HepG2 (cell line): ENCODE data around the gene HPS4. TPM values are rescaled to one million over a fixed set of nuclear protein-coding genes. Genes with fewer than 3 reads are reported as not detected.

ENCODE experiments used
- BRD4 ChIP-seq: sonication (generic); formaldehyde crosslinking; IDR thresholded peaks from 2 replicates; pipeline ENCODE4 v1.4.0; 2020; ENCODE audit warnings: missing genetic modification reagents
- FIP1L1 ChIP-seq: fragments of 200-400 bp; formaldehyde crosslinking; IDR thresholded peaks from 2 replicates; pipeline ENCODE4 v1.6.1; 2018; ENCODE audit warnings: low read depth, mild to moderate bottlenecking, low read length, moderate library complexity, borderline replicate concordance; ENCODE audit not compliant: insufficient read depth
- HDAC1 ChIP-seq: sonication (generic); formaldehyde crosslinking; IDR thresholded peaks from 2 replicates; pipeline ENCODE4 v1.5.1; 2020; ENCODE audit warnings: mild to moderate bottlenecking, missing genetic modification reagents
- HNRNPLL ChIP-seq: fragments of 200-400 bp; formaldehyde crosslinking; IDR thresholded peaks from 2 replicates; pipeline ENCODE4 v1.6.1; 2017; ENCODE audit warnings: mild to moderate bottlenecking, low read depth, low read length; ENCODE audit not compliant: poor library complexity, severe bottlenecking
- KLF11 ChIP-seq: IDR thresholded peaks from 2 replicates; pipeline ENCODE4 v1.6.1; 2016; ENCODE audit warnings: missing compliant biosample characterization
- KLF16 ChIP-seq, 2 experiments: sonication (generic) in 1 of 2; formaldehyde crosslinking in 1 of 2; IDR thresholded peaks; 2 replicates each; pipeline versions ENCODE4 v1.6.1 to v1.8.0; 2016 to 2023; ENCODE audit warnings: missing genetic modification reagents in 2 of 2, missing compliant biosample characterization in 1 of 2
- MEF2D ChIP-seq: sonication (generic); formaldehyde crosslinking; IDR thresholded peaks from 2 replicates; pipeline ENCODE4 v1.5.1; 2020; ENCODE audit warnings: mild to moderate bottlenecking, missing genetic modification reagents
- MIXL1 ChIP-seq: IDR thresholded peaks from 2 replicates; pipeline ENCODE4 v1.6.1; 2016
- MLX ChIP-seq: IDR thresholded peaks from 2 replicates; pipeline ENCODE4 v1.6.1; 2016
- MTF2 ChIP-seq: sonication (generic); formaldehyde crosslinking; IDR thresholded peaks from 2 replicates; pipeline ENCODE4 v1.5.0; 2020; ENCODE audit warnings: missing genetic modification reagents, borderline replicate concordance
- NR2F6 ChIP-seq, 2 experiments: IDR thresholded peaks; 2 replicates each; pipeline ENCODE4 v1.6.1; 2016; ENCODE audit warnings: antibody characterized with exemption in 1 of 2, mild to moderate bottlenecking in 1 of 2
- RAD51 ChIP-seq: fragments of 450-650 bp; IDR thresholded peaks from 2 replicates; pipeline ENCODE4 v1.6.1; 2016; ENCODE audit warnings: borderline replicate concordance
- RBFOX2 ChIP-seq: fragments of 200-400 bp; formaldehyde crosslinking; IDR thresholded peaks from 2 replicates; pipeline ENCODE4 v1.6.1; 2017; ENCODE audit warnings: low read depth, mild to moderate bottlenecking, low read length
- SMARCC2 ChIP-seq: fragments of 450-650 bp; IDR thresholded peaks from 2 replicates; pipeline ENCODE4 v1.6.1; 2017; ENCODE audit warnings: antibody characterized with exemption, mild to moderate bottlenecking
- SNAI1 ChIP-seq: sonication (generic); formaldehyde crosslinking; IDR thresholded peaks from 2 replicates; pipeline ENCODE4 v1.5.0; 2020; ENCODE audit warnings: mild to moderate bottlenecking, missing genetic modification reagents, borderline replicate concordance
- SP140L ChIP-seq: sonication (generic); formaldehyde crosslinking; IDR thresholded peaks from 2 replicates; pipeline ENCODE4 v1.4.0; 2020; ENCODE audit warnings: missing genetic modification reagents, borderline replicate concordance
- TEAD2 ChIP-seq: sonication (generic); formaldehyde crosslinking; IDR thresholded peaks from 2 replicates; pipeline ENCODE4 v1.9.0; 2021; ENCODE audit warnings: missing genetic modification reagents
- ZFY ChIP-seq: sonication (generic); formaldehyde crosslinking; IDR thresholded peaks from 2 replicates; pipeline ENCODE4 v1.4.0; 2020; ENCODE audit warnings: missing genetic modification reagents
- ZIK1 ChIP-seq: sonication (generic); formaldehyde crosslinking; IDR thresholded peaks from 2 replicates; pipeline ENCODE4 v1.5.0; 2020; ENCODE audit warnings: mild to moderate bottlenecking, low read depth, missing genetic modification reagents, borderline replicate concordance
- ZNF263 ChIP-seq: sonication (generic); formaldehyde crosslinking; IDR thresholded peaks from 2 replicates; pipeline ENCODE4 v1.4.0; 2020; ENCODE audit warnings: missing genetic modification reagents
- ZNF329 ChIP-seq: sonication (generic); formaldehyde crosslinking; IDR thresholded peaks from 2 replicates; pipeline ENCODE4 v1.9.0; 2021; ENCODE audit warnings: low read depth, mild to moderate bottlenecking, missing genetic modification reagents
- ZNF7 ChIP-seq: IDR thresholded peaks from 2 replicates; pipeline ENCODE4 v1.6.1; 2016; ENCODE audit warnings: missing biosample characterization, missing genetic modification reagents
- polyA plus RNA-seq, 8 experiments: library from polyadenylated mRNA; depleted of rRNA in 3 of 8; stranded (reverse) in 7 of 8; unstranded in 1 of 8; fragments of >200 nt; fragmentation: Illumina TruSeq in 4 of 8; extraction: Trizol in 4 of 8; gene quantifications; 2 replicates each; pipeline versions ENCODE4 v1.2.1 to v1.2.3, GENCODE V29; 2011 to 2016; ENCODE audit warnings: low read depth in 4 of 8, missing spikeins in 1 of 8, mixed read lengths in 1 of 8; ENCODE audit not compliant: insufficient read depth in 1 of 8
- total RNA-seq, 5 experiments: library from RNA; depleted of rRNA; stranded (reverse); fragments of >200 nt; fragmentation: Illumina TruSeq; extraction: Trizol; gene quantifications; 2 replicates each; pipeline ENCODE4 v1.2.3, GENCODE V29; 2016; ENCODE audit warnings: low read depth in 1 of 5
- TF ChIP-seq, protein P1 (sequence below): sonication (generic); formaldehyde crosslinking; IDR thresholded peaks from 2 replicates; pipeline ENCODE4 v1.4.0; 2020; ENCODE audit warnings: missing genetic modification reagents, borderline replicate concordance
- TF ChIP-seq, protein P2 (sequence below): sonication (generic); formaldehyde crosslinking; conservative IDR thresholded peaks from 2 replicates; pipeline ENCODE4 v1.4.0; 2020; ENCODE audit warnings: missing genetic modification reagents

HPS4 gene
- total and polyA plus RNA-seq, 2 of the 13 experiments (the other 11 are each of a cell fraction or from before 2014, with no cell fraction given): 27.4 to 34.0 TPM

- TF ChIP-seq ZIK1 (CRISPR knock-in tag) (no peak), SNAI1 (CRISPR knock-in tag) (no peak), ZNF7 (no peak), ZNF263 (CRISPR knock-in tag) (no peak), RBFOX2 (peak; percentile 60; the same call in 1 of the 2 replicates), MLX (CRISPR knock-in tag) (no peak), KLF11 (CRISPR knock-in tag) (no peak), TEAD2 (no peak), ZFY (peak; percentile 69), SP140L (no peak), ZNF329 (CRISPR knock-in tag) (no peak), HDAC1 (CRISPR knock-in tag) (peak; percentile 41; the same call in 1 of the 2 replicates), FIP1L1 (no peak), KLF16 (CRISPR knock-in tag; IDR thresholded peaks at IDR 0.05) (no peak), MIXL1 (CRISPR knock-in tag) (0 out of 2 replicates have a peak, but pooled peaks have one; percentile 37), SMARCC2 (no peak), MEF2D (CRISPR knock-in tag) (no peak), HNRNPLL (peak; percentile 92), RAD51 (no peak), MTF2 (CRISPR knock-in tag) (no peak), BRD4 (CRISPR knock-in tag) (0 out of 2 replicates have a peak, but pooled peaks have one; percentile 27), NR2F6 (IDR thresholded peaks at IDR 0.05) (no peak), NR2F6 (CRISPR knock-in tag; IDR thresholded peaks at IDR 0.05) (no peak)
- TF ChIP-seq, protein P1, sequence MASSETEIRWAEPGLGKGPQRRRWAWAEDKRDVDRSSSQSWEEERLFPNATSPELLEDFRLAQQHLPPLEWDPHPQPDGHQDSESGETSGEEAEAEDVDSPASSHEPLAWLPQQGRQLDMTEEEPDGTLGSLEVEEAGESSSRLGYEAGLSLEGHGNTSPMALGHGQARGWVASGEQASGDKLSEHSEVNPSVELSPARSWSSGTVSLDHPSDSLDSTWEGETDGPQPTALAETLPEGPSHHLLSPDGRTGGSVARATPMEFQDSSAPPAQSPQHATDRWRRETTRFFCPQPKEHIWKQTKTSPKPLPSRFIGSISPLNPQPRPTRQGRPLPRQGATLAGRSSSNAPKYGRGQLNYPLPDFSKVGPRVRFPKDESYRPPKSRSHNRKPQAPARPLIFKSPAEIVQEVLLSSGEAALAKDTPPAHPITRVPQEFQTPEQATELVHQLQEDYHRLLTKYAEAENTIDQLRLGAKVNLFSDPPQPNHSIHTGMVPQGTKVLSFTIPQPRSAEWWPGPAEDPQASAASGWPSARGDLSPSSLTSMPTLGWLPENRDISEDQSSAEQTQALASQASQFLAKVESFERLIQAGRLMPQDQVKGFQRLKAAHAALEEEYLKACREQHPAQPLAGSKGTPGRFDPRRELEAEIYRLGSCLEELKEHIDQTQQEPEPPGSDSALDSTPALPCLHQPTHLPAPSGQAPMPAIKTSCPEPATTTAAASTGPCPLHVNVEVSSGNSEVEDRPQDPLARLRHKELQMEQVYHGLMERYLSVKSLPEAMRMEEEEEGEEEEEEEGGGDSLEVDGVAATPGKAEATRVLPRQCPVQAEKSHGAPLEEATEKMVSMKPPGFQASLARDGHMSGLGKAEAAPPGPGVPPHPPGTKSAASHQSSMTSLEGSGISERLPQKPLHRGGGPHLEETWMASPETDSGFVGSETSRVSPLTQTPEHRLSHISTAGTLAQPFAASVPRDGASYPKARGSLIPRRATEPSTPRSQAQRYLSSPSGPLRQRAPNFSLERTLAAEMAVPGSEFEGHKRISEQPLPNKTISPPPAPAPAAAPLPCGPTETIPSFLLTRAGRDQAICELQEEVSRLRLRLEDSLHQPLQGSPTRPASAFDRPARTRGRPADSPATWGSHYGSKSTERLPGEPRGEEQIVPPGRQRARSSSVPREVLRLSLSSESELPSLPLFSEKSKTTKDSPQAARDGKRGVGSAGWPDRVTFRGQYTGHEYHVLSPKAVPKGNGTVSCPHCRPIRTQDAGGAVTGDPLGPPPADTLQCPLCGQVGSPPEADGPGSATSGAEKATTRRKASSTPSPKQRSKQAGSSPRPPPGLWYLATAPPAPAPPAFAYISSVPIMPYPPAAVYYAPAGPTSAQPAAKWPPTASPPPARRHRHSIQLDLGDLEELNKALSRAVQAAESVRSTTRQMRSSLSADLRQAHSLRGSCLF (CRISPR knock-in tag): no peak
- TF ChIP-seq, protein P2, sequence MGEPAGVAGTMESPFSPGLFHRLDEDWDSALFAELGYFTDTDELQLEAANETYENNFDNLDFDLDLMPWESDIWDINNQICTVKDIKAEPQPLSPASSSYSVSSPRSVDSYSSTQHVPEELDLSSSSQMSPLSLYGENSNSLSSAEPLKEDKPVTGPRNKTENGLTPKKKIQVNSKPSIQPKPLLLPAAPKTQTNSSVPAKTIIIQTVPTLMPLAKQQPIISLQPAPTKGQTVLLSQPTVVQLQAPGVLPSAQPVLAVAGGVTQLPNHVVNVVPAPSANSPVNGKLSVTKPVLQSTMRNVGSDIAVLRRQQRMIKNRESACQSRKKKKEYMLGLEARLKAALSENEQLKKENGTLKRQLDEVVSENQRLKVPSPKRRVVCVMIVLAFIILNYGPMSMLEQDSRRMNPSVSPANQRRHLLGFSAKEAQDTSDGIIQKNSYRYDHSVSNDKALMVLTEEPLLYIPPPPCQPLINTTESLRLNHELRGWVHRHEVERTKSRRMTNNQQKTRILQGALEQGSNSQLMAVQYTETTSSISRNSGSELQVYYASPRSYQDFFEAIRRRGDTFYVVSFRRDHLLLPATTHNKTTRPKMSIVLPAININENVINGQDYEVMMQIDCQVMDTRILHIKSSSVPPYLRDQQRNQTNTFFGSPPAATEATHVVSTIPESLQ (CRISPR knock-in tag): no peak
Measured at GRCh38 chr22:26479792-26480610, 3.6 kb downstream of the HPS4 start (continued).
